Left ventricle myocardium inferior (tissue), 1 donor: ENCODE measurements around the gene SORCS3. TPM values are rescaled to one million over a fixed set of nuclear protein-coding genes. Genes with fewer than 3 reads are reported as not detected.

Experiments
- DNase-seq: peaks from one replicate; pipeline ENCODE4 v3.0.0-alpha.2; 2020
- H3K27ac ChIP-seq: fragments of 200-600 bp; replicated peaks from 2 replicates; pipeline ENCODE4 v1.8.0; 2021
- H3K27me3 ChIP-seq: fragments of 200-600 bp; 2 replicates; pipeline ENCODE4 v1.8.0; 2021; ENCODE audit warnings: low read depth
- H3K36me3 ChIP-seq: fragments of 200-600 bp; 2 replicates; pipeline ENCODE4 v1.8.0; 2021
- H3K4me1 ChIP-seq: fragments of 200-600 bp; 2 replicates; pipeline ENCODE4 v1.8.0; 2021
- H3K4me3 ChIP-seq: fragments of 200-600 bp; 2 replicates; pipeline ENCODE4 v1.8.0; 2021; ENCODE audit warnings: mild to moderate bottlenecking, moderate library complexity
- H3K9me3 ChIP-seq: fragments of 200-600 bp; replicated peaks from 2 replicates; pipeline ENCODE4 v1.8.0; 2021
- intact Hi-C: fragments of 100-400 bp; cut with micrococcal nuclease; formaldehyde crosslinking; loops from one replicate; pipeline ENCODE4 v1.11.0; 2022
- total RNA-seq: library from RNA; stranded (reverse); fragmentation: NEBNext Ultra II Directional; extraction: Animal tissue kit (Norgen Biotek cat#: 25700); gene quantifications from one replicate; pipeline ENCODE4 v1.2.1, GENCODE V29; 2021
- TF ChIP-seq, protein P1 (sequence below): fragments of 200-600 bp; IDR thresholded peaks from 2 replicates; pipeline ENCODE4 v1.8.0; 2021; ENCODE audit warnings: antibody characterized with exemption, mild to moderate bottlenecking, borderline replicate concordance
- donor health status: DM: no; HTN: yes; CAD: no; lungs with severe emphysema.

The SORCS3 gene
- total RNA-seq, 1 donor from 2014 or later: 0.03 TPM

DNA sequence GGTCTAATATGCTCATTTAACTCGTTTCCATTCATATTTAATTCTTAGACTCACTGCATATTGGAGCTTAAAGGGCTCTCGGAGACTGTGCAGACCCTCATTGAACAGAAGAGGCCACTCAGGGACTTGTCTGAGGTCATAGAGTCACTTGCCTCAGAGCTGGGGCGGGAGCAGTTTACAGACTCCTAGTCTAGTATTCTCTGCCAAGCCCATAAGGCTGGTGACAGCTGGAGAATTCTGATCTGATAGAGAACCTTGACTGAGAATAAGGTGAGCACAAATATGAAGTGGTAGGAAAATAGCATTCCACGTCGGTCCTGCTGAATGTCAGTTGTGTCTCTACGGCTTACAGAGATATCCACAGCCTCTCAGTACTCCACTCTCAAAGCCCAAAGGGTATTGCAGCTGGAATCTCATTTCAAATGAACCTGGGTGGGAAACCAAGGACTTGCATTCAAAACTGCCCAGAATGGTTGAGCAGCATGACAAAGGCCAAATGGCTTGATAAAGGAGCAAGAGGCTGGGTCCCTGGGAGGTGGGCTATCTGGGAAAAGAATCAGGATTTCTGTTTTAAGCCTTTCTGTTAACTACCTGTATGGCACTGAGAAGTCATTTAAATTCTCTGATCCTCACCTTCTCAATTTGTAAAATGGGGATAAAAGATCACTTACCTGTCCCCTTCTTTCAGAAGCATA is 283.2 kb downstream of the SORCS3 start:
- Histone ChIP-seq H3K4me3 (no peak overlapping the region), H3K36me3 (no peaks in the 10 kb centered on the region), H3K9me3 (peaks cover under 1% of the 10 kb centered on the region), H3K27me3 (peaks cover 41% of the 10 kb centered on the region), H3K4me1 (no peaks in the 10 kb centered on the region), H3K27ac (no peak overlapping the region)
- intact Hi-C loops: no loop called here
- TF ChIP-seq, protein P1, sequence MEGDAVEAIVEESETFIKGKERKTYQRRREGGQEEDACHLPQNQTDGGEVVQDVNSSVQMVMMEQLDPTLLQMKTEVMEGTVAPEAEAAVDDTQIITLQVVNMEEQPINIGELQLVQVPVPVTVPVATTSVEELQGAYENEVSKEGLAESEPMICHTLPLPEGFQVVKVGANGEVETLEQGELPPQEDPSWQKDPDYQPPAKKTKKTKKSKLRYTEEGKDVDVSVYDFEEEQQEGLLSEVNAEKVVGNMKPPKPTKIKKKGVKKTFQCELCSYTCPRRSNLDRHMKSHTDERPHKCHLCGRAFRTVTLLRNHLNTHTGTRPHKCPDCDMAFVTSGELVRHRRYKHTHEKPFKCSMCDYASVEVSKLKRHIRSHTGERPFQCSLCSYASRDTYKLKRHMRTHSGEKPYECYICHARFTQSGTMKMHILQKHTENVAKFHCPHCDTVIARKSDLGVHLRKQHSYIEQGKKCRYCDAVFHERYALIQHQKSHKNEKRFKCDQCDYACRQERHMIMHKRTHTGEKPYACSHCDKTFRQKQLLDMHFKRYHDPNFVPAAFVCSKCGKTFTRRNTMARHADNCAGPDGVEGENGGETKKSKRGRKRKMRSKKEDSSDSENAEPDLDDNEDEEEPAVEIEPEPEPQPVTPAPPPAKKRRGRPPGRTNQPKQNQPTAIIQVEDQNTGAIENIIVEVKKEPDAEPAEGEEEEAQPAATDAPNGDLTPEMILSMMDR: no peak
- no peak for DNase-seq

DNA sequence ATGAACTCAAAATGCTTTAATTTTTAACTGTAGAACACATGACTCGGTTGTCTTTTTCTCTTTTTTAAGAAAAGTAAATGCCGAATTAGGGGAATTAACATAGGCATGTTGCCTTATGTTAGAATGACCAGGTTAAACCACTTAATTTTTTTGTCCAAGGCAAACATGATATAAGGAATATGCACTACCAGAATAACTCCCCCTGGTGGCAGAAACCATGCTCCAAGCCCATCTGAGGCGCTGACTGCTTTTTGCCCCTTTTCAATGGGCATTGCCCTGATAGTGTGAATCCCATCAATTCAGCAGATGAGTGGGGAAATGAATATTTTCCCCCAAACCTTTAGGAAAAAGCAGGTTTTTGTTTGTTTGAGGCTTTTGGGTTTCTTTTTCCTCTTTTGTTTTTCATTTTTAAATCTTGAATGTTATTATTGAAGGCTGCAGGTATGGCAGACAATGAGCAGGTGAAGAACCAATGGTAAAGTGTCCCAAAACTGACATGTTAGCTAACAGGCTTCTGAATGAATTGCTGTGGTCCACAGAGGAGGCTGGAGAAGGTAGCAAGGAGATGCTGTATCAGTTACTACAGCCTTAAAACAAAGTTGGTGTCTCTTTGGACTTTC is 284.3 kb downstream of the SORCS3 start:
- H3K27me3 ChIP-seq: peaks cover 39% of the 10 kb centered on the region
- H3K4me3 ChIP-seq: no peak overlapping the region
- DNase-seq: peak; percentile 16
- H3K36me3 ChIP-seq: no peaks in the 10 kb centered on the region
- H3K4me1 ChIP-seq: no peaks in the 10 kb centered on the region
- intact Hi-C loops: no loop called here
- no peak overlapping the region for H3K27ac ChIP-seq
- TF ChIP-seq, protein P1: peak; percentile 75
- peaks cover 11% of the 10 kb centered on the region for H3K9me3 ChIP-seq

DNA sequence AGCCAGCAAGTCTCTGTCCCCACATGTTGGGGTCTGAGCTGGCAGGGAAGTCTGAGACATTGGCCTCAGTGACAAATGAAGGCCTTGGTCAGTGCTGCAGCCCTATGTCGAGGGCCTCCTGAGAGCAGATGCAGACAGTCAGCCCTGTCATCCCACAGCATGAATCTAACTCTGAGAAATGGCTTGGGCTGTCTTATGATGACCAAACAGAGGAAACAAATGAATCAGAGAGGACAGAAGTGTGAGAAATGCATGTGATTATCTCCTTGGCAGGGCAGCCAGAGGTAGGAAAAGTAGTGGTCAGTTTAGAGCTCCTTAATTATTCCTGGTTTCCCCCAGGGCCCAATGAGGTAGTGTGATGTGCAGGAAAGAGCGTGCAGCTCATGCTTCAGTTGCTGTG is 287.6 kb downstream of the SORCS3 start:
- intact Hi-C loops: no loop called here
- H3K4me1 ChIP-seq: no peaks in the 10 kb centered on the region
- peaks cover 13% of the 10 kb centered on the region for H3K9me3 ChIP-seq
- H3K27ac ChIP-seq: no peak overlapping the region
- TF ChIP-seq, protein P1: no peak
- no peak overlapping the region for H3K4me3 ChIP-seq
- H3K36me3 ChIP-seq: no peaks in the 10 kb centered on the region
- peaks cover 32% of the 10 kb centered on the region for H3K27me3 ChIP-seq
- no peak for DNase-seq

DNA sequence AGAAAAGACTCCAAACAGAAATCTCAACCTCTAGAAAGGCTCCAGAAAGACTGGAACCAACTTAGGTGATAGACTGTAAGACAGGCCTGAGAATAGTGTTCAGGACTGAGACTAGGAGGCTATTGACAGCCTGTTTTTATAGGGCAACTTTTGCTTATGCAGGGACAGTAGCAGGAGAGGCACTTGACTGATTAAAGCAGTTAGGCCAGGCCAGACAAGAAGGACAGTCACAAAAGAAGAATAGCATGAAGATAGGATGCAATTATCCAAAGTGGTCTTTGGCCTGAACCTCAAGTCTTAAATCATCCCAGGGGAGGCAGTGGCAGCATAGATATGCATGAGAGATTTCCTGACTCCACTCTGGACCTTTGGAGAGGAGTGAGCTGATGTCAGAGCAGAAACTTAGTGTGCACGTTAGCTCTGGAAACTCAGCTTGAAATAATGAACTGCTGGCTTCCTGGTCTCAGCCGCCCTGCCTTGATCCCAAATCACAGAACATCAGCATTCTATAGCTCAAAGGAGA is 290.6 kb downstream of the SORCS3 start:
- Histone ChIP-seq H3K4me1 (no peaks in the 10 kb centered on the region), H3K36me3 (no peaks in the 10 kb centered on the region), H3K4me3 (no peak overlapping the region), H3K27me3 (peaks cover 31% of the 10 kb centered on the region), H3K27ac (no peak overlapping the region), H3K9me3 (peaks cover 13% of the 10 kb centered on the region)
- DNase-seq: no peak
- TF ChIP-seq, protein P1: no peak
- intact Hi-C loops: no loop called here

DNA sequence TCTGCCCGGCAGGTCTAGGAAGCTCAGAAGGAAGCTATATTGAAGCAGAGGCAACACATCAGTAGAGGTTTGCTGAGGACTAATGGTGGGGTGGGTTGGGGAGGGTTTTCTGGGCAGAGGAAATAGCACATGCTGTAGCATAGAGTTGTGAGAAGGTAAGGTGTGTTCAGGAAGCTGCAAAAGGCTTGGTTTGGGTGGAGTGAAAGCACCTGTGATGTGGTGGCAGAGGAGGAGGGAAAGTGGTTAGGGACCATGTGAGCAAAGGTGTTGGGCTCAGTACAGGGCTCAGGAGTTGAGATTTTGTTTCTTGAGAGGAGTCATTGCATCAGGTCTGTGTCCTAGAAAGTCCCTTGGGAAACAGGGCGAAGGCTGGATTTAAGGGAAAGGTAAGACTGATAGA is 294.6 kb downstream of the SORCS3 start:
- no peak overlapping the region for H3K27ac ChIP-seq
- TF ChIP-seq, protein P1: no peak

More for the DNA sequence above, 294.6 kb downstream of the SORCS3 start:
- DNase-seq: no peak
- Histone ChIP-seq H3K27me3 (peaks cover 16% of the 10 kb centered on the region), H3K36me3 (no peaks in the 10 kb centered on the region), H3K9me3 (no peaks in the 10 kb centered on the region), H3K4me1 (no peaks in the 10 kb centered on the region), H3K4me3 (no peak overlapping the region)
- intact Hi-C loops: no loop called here
